Stomach (tissue), 9 donors: ENCODE results near the gene FAXDC2. TPM values are rescaled to one million over a fixed set of nuclear protein-coding genes. Genes with fewer than 3 reads are reported as not detected.

Source experiments
- DNase-seq, 2 donors: peaks; one replicate each; pipeline versions ENCODE4 v3.0.0 to v3.0.0-alpha.2; 2013 to 2019
- H3K27ac ChIP-seq, 5 donors: fragments of 200-600 bp in 4 of 5; sonication (generic) in 4 of 5; one replicate each; pipeline ENCODE4 v1.5.1; 2013 to 2019; ENCODE audit warnings: mild to moderate bottlenecking in 1 of 5, moderate library complexity in 1 of 5
- H3K27me3 ChIP-seq, 3 donors: fragments of 200-600 bp; sonication (generic); one replicate each; pipeline ENCODE4 v1.5.1; 2017 to 2019; ENCODE audit warnings: mixed run types in 1 of 3
- H3K36me3 ChIP-seq, 4 donors: fragments of 200-600 bp; sonication (generic); 1 replicate in 3 of 4; 2 replicates in 1 of 4; pipeline ENCODE4 v1.5.1; 2016 to 2019
- H3K4me1 ChIP-seq, 4 donors: fragments of 200-600 bp; sonication (generic); one replicate each; pipeline ENCODE4 v1.5.1; 2016 to 2019
- H3K4me3 ChIP-seq, 4 donors: fragments of 200-600 bp; sonication (generic) in 3 of 4; one replicate each; pipeline ENCODE4 v1.5.1; 2016 to 2019; ENCODE audit warnings: mild to moderate bottlenecking in 1 of 4
- H3K9me3 ChIP-seq, 4 donors: fragments of 200-600 bp; sonication (generic); one replicate each; pipeline ENCODE4 v1.5.1; 2016 to 2019
- CTCF ChIP-seq, 7 experiments: fragments of 450-650 bp in 4 of 7; fragments of 200-600 bp in 3 of 7; sonication (generic) in 3 of 7; IDR thresholded peaks; one replicate each; pipeline ENCODE4 v1.5.1; 2016 to 2019; ENCODE audit warnings: antibody characterized with exemption in 7 of 7, control low read depth in 2 of 7, mild to moderate bottlenecking in 1 of 7
- EP300 ChIP-seq: sonication (generic); formaldehyde crosslinking; IDR thresholded peaks from one replicate; pipeline ENCODE4 v1.6.1; 2017; ENCODE audit warnings: antibody characterized with exemption
- POLR2A ChIP-seq, 4 donors: fragments of 450-650 bp; IDR thresholded peaks; one replicate each; pipeline ENCODE4 v1.6.1; 2016; ENCODE audit warnings: antibody characterized with exemption in 4 of 4, control low read depth in 2 of 4, mild to moderate bottlenecking in 1 of 4, moderate library complexity in 1 of 4
- POLR2AphosphoS5 ChIP-seq, 3 donors: sonication (generic); formaldehyde crosslinking; IDR thresholded peaks; one replicate each; pipeline ENCODE4 v1.6.1; 2016; ENCODE audit warnings: antibody characterized with exemption in 3 of 3
- WGBS, 5 donors: extraction: QIAGEN DNeasy Blood & Tissue Kit in 3 of 5; methylation state at CpG; one replicate each; pipeline versions ENCODE4 v1.1.5 to v1.1.7; 2013 to 2018; 5-methylcytosine and 5-hydroxymethylcytosine counted together
- intact Hi-C: fragments of 100-400 bp; cut with DNase I; formaldehyde crosslinking; loops from one replicate; pipeline ENCODE4 v1.15.1; 2023; ENCODE audit warnings: low total_unique reads
- polyA plus RNA-seq, 3 donors: library from polyadenylated mRNA; stranded (reverse); fragments of 200-250 nt; gene quantifications; one replicate each; pipeline ENCODE4 v1.2.3, GENCODE V29; 2013
- total RNA-seq, 5 donors: library from RNA; depleted of rRNA; stranded (reverse); fragments of >200 nt; gene quantifications; one replicate each; pipeline versions ENCODE4 v1.1.0 to v1.2.3, GENCODE V29; 2014 to 2016
- donor health status: healthy with polysubstance abuse.
- donor health status: Bipolar disorder and iron deficiency.
- donor health status: healthy.

The FAXDC2 gene
- total and polyA plus RNA-seq, 8 donors, result 4.9 to 160 (median 18.1) TPM

DNA sequence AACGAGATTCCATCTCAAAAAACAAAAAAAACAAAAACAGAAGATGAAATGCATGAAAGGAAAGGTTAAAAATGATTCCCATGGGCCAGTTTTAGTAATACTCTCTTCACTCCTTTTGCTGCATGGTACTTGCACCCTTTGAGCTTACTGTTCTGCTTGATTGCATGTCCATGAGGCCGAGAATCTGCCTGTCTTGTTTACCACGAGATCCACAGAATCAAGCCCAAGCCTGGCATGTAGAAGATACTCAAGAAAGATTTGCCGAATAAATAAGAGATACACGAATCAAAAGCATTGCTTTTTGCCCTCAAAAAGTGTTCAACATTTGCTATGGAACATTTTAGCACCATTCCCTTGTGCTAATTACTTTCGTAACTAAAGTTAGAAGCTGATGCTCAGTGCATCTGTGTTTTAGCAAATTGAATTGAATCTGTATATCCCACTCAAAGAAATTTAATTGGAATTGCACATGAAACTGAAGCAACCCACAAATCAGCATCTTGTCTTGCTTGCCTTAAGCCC lies 1.1 kb downstream of the FAXDC2 start:
- Histone ChIP-seq H3K36me3 (no peaks in the 10 kb centered on the region), H3K9me3 (no peaks in the 10 kb centered on the region), H3K27ac (peak overlapping the region in 3 of 5 donors; percentile 76 to 86 (median 77)), H3K4me1 (peaks cover 0 to 64% (median 45%) of the 10 kb centered on the region in 4 donors), H3K27me3 (no peaks in the 10 kb centered on the region), H3K4me3 (peak overlapping the region; percentile 45 to 54 (median 50))
- 68 to 75% (median 70%) methylated on average over 6 of the region's 6 CpGs for WGBS, 5 donors
- TF ChIP-seq EP300, result no peak
- TF ChIP-seq POLR2A (IDR thresholded peaks at IDR 0.05), result no peak
- TF ChIP-seq POLR2AphosphoS5 (IDR thresholded peaks at IDR 0.05), result no peak
- no peak for TF ChIP-seq CTCF (IDR thresholded peaks at IDR 0.05)
- intact Hi-C loops, result no loop called here
- DNase-seq, result no peak

DNA sequence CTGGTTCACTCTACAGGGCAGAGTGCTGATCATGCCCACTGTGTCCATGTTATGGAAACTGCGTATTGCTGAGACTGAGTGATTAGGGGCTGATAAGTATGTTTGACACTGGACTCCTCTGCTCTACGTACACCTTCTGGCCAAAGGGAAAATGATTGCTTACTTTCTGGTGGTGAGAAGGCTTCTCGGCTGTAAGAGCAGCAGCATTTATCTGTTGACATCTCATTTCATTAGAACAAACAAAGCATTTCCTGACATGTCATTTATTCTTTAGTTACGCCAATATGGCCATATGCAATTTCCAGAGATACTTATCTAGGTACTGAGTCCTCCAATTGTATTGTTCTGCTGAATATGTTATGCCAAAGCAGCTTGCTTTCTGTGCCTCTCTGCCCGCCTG lies 5.6 kb downstream of the FAXDC2 start:
- intact Hi-C loops, result no loop called here
- H3K27me3 ChIP-seq, result no peaks in the 10 kb centered on the region

GRCh38 chr5:154842689-154843530 lies 7.5 kb downstream of the FAXDC2 start:
- H3K27me3 ChIP-seq, result no peaks in the 10 kb centered on the region
- H3K4me3 ChIP-seq, result no peak overlapping the region
- peaks cover 0 to 41% (median 21%) of the 10 kb centered on the region in 4 donors for H3K4me1 ChIP-seq
- no peak overlapping the region for H3K27ac ChIP-seq
- 64 to 75% (median 70%) methylated on average over 6 of the region's 6 CpGs for WGBS, 5 donors
- peaks cover 0 to 14% (median 6%) of the 10 kb centered on the region in 4 donors for H3K36me3 ChIP-seq
- intact Hi-C loops, result no loop called here
- DNase-seq, result no peak
- TF ChIP-seq CTCF (IDR thresholded peaks at IDR 0.05) (no peak), POLR2AphosphoS5 (IDR thresholded peaks at IDR 0.05) (no peak), POLR2A (IDR thresholded peaks at IDR 0.05) (no peak)
- no peaks in the 10 kb centered on the region for H3K9me3 ChIP-seq

More for the DNA sequence above, 5.6 kb downstream of the FAXDC2 start:
- H3K36me3 ChIP-seq, result no peaks in the 10 kb centered on the region
- H3K27ac ChIP-seq, result no peak overlapping the region
- peaks cover 0 to 55% (median 38%) of the 10 kb centered on the region in 4 donors for H3K4me1 ChIP-seq
- H3K9me3 ChIP-seq, result no peaks in the 10 kb centered on the region
- H3K4me3 ChIP-seq, result no peak overlapping the region
- TF ChIP-seq POLR2AphosphoS5 (IDR thresholded peaks at IDR 0.05), result no peak
- no peak for TF ChIP-seq EP300
- no peak for TF ChIP-seq CTCF (IDR thresholded peaks at IDR 0.05)
- no peak for TF ChIP-seq POLR2A (IDR thresholded peaks at IDR 0.05)
- 39 to 62% (median 53%) methylated on average over 5 of the region's 5 CpGs for WGBS, 5 donors
- no peak for DNase-seq

GRCh38 chr5:154841273-154841661 lies 9.1 kb downstream of the FAXDC2 start:
- H3K4me3 ChIP-seq, result no peak overlapping the region
- DNase-seq, result no peak
- TF ChIP-seq POLR2A (IDR thresholded peaks at IDR 0.05) (no peak), CTCF (IDR thresholded peaks at IDR 0.05) (no peak), EP300 (no peak), POLR2AphosphoS5 (IDR thresholded peaks at IDR 0.05) (no peak)
- peaks cover 0 to 27% (median 14%) of the 10 kb centered on the region in 4 donors for H3K36me3 ChIP-seq
- no peak overlapping the region for H3K27ac ChIP-seq
- H3K9me3 ChIP-seq, result no peaks in the 10 kb centered on the region
- intact Hi-C loops, result no loop called here
- peaks cover 0 to 44% (median 23%) of the 10 kb centered on the region in 4 donors for H3K4me1 ChIP-seq
- H3K27me3 ChIP-seq, result no peaks in the 10 kb centered on the region
